Measurements from ENCODE around the gene MRC2. TPM values are rescaled to one million over a fixed set of nuclear protein-coding genes. Genes with fewer than 3 reads are reported as not detected.
A peak's percentile ranks its signal among the peaks of the same experiment; 100 is the strongest.

MRC2 gene
- total RNA-seq, 1 experiment from 2014 or later: 2.3 TPM

- Mint-ChIP-seq H3K36me3 (ENCODE audit: insufficient read depth, unreplicated experiment) (peaks cover 11% of the 10 kb centered on the region), H3K27me3 (ENCODE audit: unreplicated experiment) (no peaks in the 10 kb centered on the region), H3K4me1 (ENCODE audit: low read depth, unreplicated experiment) (peaks cover 15% of the 10 kb centered on the region)
Observed at GRCh38 chr17:62701706-62702085, 74.2 kb downstream of the MRC2 start.

GRCh38 chr17:62702746-62703260, 75.3 kb downstream of the MRC2 start:
- no TSS peak for BruUV-seq (replicated peaks)
- TF ChIP-seq CTCF (IDR thresholded peaks at IDR 0.05; ENCODE audit: unreplicated experiment): no peak

More at GRCh38 chr17:62701706-62702085, 74.2 kb downstream of the MRC2 start:
- no peaks in the 10 kb centered on the region for H3K9me3 Mint-ChIP-seq (ENCODE audit: low read depth, unreplicated experiment)
- no peak overlapping the region for H3K27ac Mint-ChIP-seq (ENCODE audit: unreplicated experiment)
- CTCF ChIA-PET: no interaction called here
- H3K4me3 Mint-ChIP-seq (ENCODE audit: low read depth, unreplicated experiment): no peak overlapping the region
- intact Hi-C loops (cut with micrococcal nuclease; ENCODE audit: unreplicated experiment): loop anchor here (2.0 to 5.0 kb wide), 2 partner anchors 121 to 705 kb away; no protein-coding TSS in a partner anchor
- TF ChIP-seq CTCF (IDR thresholded peaks at IDR 0.05; ENCODE audit: unreplicated experiment): no peak
- DNase-seq: no peak
- no TSS peak for BruUV-seq (replicated peaks)

GRCh38 chr17:62703261-62703775, 75.8 kb downstream of the MRC2 start:
- peak overlapping the region; percentile 44 for H3K27ac Mint-ChIP-seq (ENCODE audit: unreplicated experiment)
- CTCF ChIA-PET: interaction anchor here (0.6 to 1.3 kb wide), 3 partner anchors 17 to 97 kb away, joined by 3 to 4 read pairs (median 3); no protein-coding TSS in a partner anchor
- TF ChIP-seq CTCF (IDR thresholded peaks at IDR 0.05; ENCODE audit: unreplicated experiment): no peak
- peak; percentile 72 for DNase-seq
- BruUV-seq (replicated peaks): no TSS peak
- peaks cover 15% of the 10 kb centered on the region for H3K4me1 Mint-ChIP-seq (ENCODE audit: low read depth, unreplicated experiment)
- H3K36me3 Mint-ChIP-seq (ENCODE audit: insufficient read depth, unreplicated experiment): peaks cover 11% of the 10 kb centered on the region
- H3K4me3 Mint-ChIP-seq (ENCODE audit: low read depth, unreplicated experiment): peak overlapping the region; percentile 62
- H3K27me3 Mint-ChIP-seq (ENCODE audit: unreplicated experiment): no peaks in the 10 kb centered on the region
- intact Hi-C loops (cut with micrococcal nuclease; ENCODE audit: unreplicated experiment): loop anchor here (1.0 to 5.0 kb wide), 3 partner anchors 119 to 703 kb away; no protein-coding TSS in a partner anchor
- H3K9me3 Mint-ChIP-seq (ENCODE audit: low read depth, unreplicated experiment): no peaks in the 10 kb centered on the region

More at GRCh38 chr17:62702746-62703260, 75.3 kb downstream of the MRC2 start:
- Mint-ChIP-seq H3K4me3 (ENCODE audit: low read depth, unreplicated experiment) (peak overlapping the region; percentile 62), H3K4me1 (ENCODE audit: low read depth, unreplicated experiment) (peaks cover 15% of the 10 kb centered on the region), H3K27ac (ENCODE audit: unreplicated experiment) (peak overlapping the region; percentile 44), H3K9me3 (ENCODE audit: low read depth, unreplicated experiment) (no peaks in the 10 kb centered on the region), H3K27me3 (ENCODE audit: unreplicated experiment) (no peaks in the 10 kb centered on the region), H3K36me3 (ENCODE audit: insufficient read depth, unreplicated experiment) (peaks cover 11% of the 10 kb centered on the region)
- DNase-seq: no peak
- intact Hi-C loops (cut with micrococcal nuclease; ENCODE audit: unreplicated experiment): loop anchor here (1.0 to 5.0 kb wide), 3 partner anchors 119 to 704 kb away; no protein-coding TSS in a partner anchor
- CTCF ChIA-PET: interaction anchor here (0.6 to 1.3 kb wide), 3 partner anchors 17 to 98 kb away, joined by 3 to 4 read pairs (median 3); no protein-coding TSS in a partner anchor

- no peak overlapping the region for H3K27ac Mint-ChIP-seq (ENCODE audit: unreplicated experiment)
- H3K9me3 Mint-ChIP-seq (ENCODE audit: low read depth, unreplicated experiment): no peaks in the 10 kb centered on the region
- no peaks in the 10 kb centered on the region for H3K27me3 Mint-ChIP-seq (ENCODE audit: unreplicated experiment)
- peak overlapping the region; percentile 62 for H3K4me3 Mint-ChIP-seq (ENCODE audit: low read depth, unreplicated experiment)
- DNase-seq: peak; percentile 82
- H3K36me3 Mint-ChIP-seq (ENCODE audit: insufficient read depth, unreplicated experiment): peaks cover 11% of the 10 kb centered on the region
- TF ChIP-seq CTCF (IDR thresholded peaks at IDR 0.05; ENCODE audit: unreplicated experiment): peak; percentile 76
- intact Hi-C loops (cut with micrococcal nuclease; ENCODE audit: unreplicated experiment): loop anchor here (1.0 to 5.0 kb wide), 3 partner anchors 118 to 703 kb away; no protein-coding TSS in a partner anchor
- H3K4me1 Mint-ChIP-seq (ENCODE audit: low read depth, unreplicated experiment): peaks cover 15% of the 10 kb centered on the region
- CTCF ChIA-PET: interaction anchor here (1.3 kb wide), 2 partner anchors 32 to 97 kb away, joined by 3 to 4 read pairs; no protein-coding TSS in a partner anchor
- no TSS peak for BruUV-seq (replicated peaks)
Observed at GRCh38 chr17:62703776-62704380, 76.4 kb downstream of the MRC2 start.

Measured in Calu3 (cell line).